ENCODE results near the gene AFF2. TPM values are rescaled to one million over a fixed set of nuclear protein-coding genes. Genes with fewer than 3 reads are reported as not detected.

Gene AFF2
- total RNA-seq, 1 donor from 2014 or later: 0.27 TPM

- intact Hi-C loops (cut with micrococcal nuclease): no loop called here
- no peak overlapping the region for H3K27ac ChIP-seq (replicated peaks)
- TF ChIP-seq, protein P1, sequence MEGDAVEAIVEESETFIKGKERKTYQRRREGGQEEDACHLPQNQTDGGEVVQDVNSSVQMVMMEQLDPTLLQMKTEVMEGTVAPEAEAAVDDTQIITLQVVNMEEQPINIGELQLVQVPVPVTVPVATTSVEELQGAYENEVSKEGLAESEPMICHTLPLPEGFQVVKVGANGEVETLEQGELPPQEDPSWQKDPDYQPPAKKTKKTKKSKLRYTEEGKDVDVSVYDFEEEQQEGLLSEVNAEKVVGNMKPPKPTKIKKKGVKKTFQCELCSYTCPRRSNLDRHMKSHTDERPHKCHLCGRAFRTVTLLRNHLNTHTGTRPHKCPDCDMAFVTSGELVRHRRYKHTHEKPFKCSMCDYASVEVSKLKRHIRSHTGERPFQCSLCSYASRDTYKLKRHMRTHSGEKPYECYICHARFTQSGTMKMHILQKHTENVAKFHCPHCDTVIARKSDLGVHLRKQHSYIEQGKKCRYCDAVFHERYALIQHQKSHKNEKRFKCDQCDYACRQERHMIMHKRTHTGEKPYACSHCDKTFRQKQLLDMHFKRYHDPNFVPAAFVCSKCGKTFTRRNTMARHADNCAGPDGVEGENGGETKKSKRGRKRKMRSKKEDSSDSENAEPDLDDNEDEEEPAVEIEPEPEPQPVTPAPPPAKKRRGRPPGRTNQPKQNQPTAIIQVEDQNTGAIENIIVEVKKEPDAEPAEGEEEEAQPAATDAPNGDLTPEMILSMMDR (IDR thresholded peaks at IDR 0.05; ENCODE audit: borderline replicate concordance): no peak
These were observed 304.4 kb downstream of the AFF2 start for GRCh38 chrX:148804579-148805355.

DNA sequence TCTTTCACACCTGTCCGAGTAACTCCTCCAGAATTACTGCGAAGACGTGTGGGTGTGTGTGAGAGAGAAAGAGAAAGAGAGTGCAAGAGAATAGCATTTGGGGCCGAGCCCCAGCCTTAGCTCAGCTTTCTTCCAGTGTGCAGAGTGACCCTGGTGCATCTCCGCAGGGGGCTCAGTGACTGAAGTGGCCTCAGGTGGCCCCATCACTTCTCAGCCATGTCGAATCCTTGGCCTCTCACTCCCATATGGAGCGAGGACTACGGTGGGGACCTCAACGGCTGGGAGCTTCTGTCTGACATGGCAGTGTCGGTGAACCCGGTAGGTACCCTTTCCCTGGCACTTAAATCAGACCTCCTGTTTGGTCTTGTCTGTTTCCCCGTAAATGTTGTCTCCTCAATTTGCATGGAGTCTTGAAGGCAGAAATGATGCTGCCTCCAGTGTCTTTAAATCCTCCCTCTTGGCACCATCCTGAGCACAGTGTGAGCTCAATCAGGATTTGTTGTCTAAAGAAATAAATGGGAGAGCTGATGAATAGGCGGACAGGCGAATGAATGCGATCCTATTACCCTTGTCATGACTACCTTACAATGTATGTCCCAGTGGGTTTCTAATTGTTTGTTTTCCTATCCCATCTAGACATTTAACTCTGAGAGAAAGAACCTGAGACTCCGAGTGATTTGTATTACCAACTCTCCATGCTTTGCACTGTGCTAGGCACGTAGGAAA is 305.9 kb downstream of the AFF2 start:
- TF ChIP-seq, protein P1 (IDR thresholded peaks at IDR 0.05; ENCODE audit: borderline replicate concordance): no peak
- Histone ChIP-seq H3K36me3 (no peaks in the 10 kb centered on the region), H3K9me3 (replicated peaks) (no peaks in the 10 kb centered on the region), H3K27me3 (ENCODE audit: low read depth) (no peaks in the 10 kb centered on the region), H3K4me3 (no peak overlapping the region), H3K27ac (replicated peaks) (no peak overlapping the region), H3K4me1 (no peaks in the 10 kb centered on the region)
- intact Hi-C loops (cut with micrococcal nuclease): no loop called here
- DNase-seq: no peak

More at GRCh38 chrX:148804579-148805355, 304.4 kb downstream of the AFF2 start:
- no peak for DNase-seq
- H3K9me3 ChIP-seq (replicated peaks): no peaks in the 10 kb centered on the region
- no peaks in the 10 kb centered on the region for H3K27me3 ChIP-seq (ENCODE audit: low read depth)
- H3K4me3 ChIP-seq: no peak overlapping the region
- H3K36me3 ChIP-seq: no peaks in the 10 kb centered on the region
- no peaks in the 10 kb centered on the region for H3K4me1 ChIP-seq

- TF ChIP-seq, protein P1 (IDR thresholded peaks at IDR 0.05; ENCODE audit: borderline replicate concordance): no peak
- no peak overlapping the region for H3K27ac ChIP-seq (replicated peaks)
- H3K36me3 ChIP-seq: no peaks in the 10 kb centered on the region
- no peak for DNase-seq
- no peaks in the 10 kb centered on the region for H3K9me3 ChIP-seq (replicated peaks)
- no peaks in the 10 kb centered on the region for H3K27me3 ChIP-seq (ENCODE audit: low read depth)
- no peak overlapping the region for H3K4me3 ChIP-seq
- intact Hi-C loops (cut with micrococcal nuclease): no loop called here
- no peaks in the 10 kb centered on the region for H3K4me1 ChIP-seq
These were observed 308.4 kb downstream of the AFF2 start for GRCh38 chrX:148808833-148809232.

- no peak for DNase-seq
- Histone ChIP-seq H3K27ac (replicated peaks) (no peak overlapping the region), H3K9me3 (replicated peaks) (no peaks in the 10 kb centered on the region), H3K27me3 (ENCODE audit: low read depth) (no peaks in the 10 kb centered on the region), H3K36me3 (no peaks in the 10 kb centered on the region), H3K4me3 (no peak overlapping the region), H3K4me1 (no peaks in the 10 kb centered on the region)
- TF ChIP-seq, protein P1 (IDR thresholded peaks at IDR 0.05; ENCODE audit: borderline replicate concordance): no peak
- intact Hi-C loops (cut with micrococcal nuclease): no loop called here
These were observed 310.8 kb downstream of the AFF2 start for GRCh38 chrX:148811236-148811635.

DNA sequence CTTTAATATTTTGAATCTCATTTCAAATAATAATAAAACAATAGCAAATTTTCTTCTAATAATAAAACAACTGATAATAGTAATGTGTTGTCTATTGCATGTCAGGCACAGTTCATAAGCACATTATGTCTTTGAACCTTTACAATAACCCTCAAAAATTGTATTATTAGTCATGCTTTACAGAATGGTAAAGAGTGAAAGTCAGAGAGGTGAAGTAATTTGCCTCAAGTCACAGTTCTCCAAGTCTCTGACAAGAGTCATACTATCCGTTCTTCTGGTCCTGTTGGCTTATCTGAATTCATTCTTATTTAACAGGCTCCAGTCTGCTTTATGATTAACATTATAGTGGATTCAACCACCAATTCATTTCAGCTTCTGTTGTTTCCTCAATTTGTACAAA is 313.0 kb downstream of the AFF2 start:
- no peak for DNase-seq
- no peaks in the 10 kb centered on the region for H3K4me1 ChIP-seq
- H3K27ac ChIP-seq (replicated peaks): no peak overlapping the region
- TF ChIP-seq, protein P1 (IDR thresholded peaks at IDR 0.05; ENCODE audit: borderline replicate concordance): no peak
- H3K4me3 ChIP-seq: no peak overlapping the region
- no peaks in the 10 kb centered on the region for H3K36me3 ChIP-seq
- no peaks in the 10 kb centered on the region for H3K9me3 ChIP-seq (replicated peaks)
- H3K27me3 ChIP-seq (ENCODE audit: low read depth): no peaks in the 10 kb centered on the region
- intact Hi-C loops (cut with micrococcal nuclease): no loop called here

Data from left ventricle myocardium inferior (tissue), 1 donor.